COLO829 (cell line): Measurements from ENCODE around the gene PURA.
A peak's percentile ranks its signal among the peaks of the same experiment; 100 is the strongest.

Experiments used
- DNase-seq: peaks from one replicate; pipeline ENCODE4 v3.0.0; 2012; ENCODE audit warnings: low spot score

The PURA gene

DNA sequence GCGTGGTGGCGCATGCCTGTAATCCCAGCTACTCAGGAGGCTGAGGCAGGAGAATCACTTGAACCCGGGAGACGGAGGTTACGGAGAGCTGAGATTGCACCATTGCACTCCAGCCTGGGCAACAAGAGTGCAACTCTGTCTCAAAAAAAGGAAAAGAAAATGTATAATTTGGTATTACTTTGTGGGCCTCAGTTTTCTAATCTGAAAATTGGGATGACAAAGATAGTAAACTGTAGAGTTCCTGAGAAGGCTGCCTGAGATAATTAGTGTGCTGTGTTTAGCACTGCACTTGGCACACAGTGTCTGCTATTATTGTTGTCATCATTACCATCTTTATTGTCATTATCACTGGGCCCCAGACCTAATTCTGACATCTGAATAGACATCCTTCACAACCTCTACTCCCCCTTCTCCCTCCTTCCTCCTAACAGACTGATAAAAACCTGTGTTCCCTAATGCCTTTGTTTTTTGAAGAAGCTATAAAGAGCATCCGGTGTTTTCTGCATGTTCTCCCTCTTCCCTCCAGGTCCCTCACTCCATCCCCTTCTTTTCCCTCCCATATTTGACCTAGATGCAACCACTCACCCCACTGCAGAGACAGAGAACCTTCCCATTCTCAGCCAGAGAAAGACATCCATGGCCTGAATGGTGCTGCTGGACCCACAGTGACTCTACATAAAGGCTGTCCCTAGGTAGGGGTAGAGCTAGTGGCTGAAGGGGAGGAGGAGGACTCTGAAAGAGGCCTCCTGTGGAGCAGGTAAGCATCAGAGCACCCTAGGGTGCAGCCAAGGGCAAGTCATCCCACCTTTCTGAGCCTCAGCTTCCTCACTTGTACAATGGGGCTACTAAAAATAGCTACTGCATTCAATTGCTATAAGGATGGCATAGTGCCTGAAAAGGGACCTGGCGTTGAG, 45.4 kb downstream of the PURA start:
- DNase-seq = no peak

DNA sequence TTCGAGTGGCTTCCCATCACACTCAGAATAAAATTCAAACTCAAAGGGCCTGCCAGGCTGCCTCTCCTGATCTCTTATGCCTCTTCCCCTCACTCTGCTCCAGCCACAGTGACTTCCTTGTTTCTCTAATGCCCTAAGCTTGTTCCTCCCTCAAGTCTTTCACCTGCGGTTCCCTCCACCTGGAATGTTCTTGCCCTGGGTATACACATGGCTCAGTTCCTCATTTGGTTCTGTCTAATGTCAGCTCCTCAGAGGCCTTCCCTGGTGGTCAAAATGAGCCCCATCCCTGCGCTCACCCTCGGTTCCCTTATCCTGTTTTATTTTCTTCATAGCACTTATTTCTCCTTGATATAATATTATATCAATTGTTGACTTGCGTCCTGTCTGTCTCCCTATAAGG, 48.4 kb downstream of the PURA start:
- no peak for DNase-seq

DNA sequence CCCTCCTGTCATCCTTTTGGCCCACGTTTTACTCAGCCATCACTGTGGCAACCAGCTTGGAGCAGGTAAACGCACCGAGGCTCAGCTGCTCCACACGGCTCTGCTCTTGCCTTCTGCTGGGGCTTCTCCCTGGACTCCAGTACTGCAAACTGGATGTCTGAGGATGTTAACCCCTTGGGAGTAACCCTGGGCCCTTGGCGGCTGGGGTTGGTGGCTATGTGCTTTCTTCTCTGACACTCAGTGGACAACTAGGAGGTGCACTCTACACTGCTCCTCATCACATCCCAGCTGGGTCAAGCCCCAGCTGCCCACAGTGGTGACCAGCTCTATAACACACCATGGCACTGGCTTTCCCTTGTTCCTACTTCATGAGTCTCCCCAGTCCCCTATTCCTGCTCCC, 48.9 kb downstream of the PURA start:
- DNase-seq = no peak

DNA sequence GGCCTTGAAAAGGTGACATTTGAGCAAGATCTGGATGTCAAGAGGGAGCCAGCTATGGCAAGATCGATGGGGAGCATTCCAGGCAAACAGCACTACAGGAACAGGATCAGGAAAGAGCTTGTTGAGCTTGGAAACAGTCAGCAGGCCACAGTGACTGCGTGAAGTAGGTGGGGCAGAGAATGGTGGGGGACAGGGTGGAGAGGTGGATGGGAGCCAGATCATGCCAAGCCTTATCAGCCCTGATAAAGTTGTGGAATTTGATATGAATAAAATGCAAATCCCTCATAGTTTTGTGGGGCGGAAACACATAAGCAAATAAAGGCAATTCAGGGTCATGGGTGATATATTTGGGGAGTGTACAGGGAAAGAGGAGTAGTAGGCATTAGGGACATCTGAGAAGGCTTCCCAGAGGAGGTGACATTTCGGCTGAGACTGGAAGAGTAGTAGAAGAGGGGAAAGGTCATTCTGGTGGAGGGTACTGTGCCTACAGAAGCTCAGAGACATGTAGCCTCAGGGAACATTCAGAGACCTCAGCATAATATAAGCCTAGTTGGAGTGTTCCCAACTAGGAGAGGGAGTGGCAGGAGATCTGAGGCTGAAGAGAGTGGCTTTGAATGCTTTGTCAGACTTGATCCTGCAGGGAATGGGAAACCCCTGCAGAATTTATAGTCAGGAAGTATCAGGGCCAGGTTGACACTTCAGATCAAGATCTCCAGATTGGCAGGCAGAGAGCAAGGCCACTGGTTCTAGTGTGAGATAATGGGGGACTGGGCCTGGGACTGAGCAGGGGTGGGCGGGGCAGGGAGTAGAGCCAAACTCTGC, 51.4 kb downstream of the PURA start:
- DNase-seq = no peak

DNA sequence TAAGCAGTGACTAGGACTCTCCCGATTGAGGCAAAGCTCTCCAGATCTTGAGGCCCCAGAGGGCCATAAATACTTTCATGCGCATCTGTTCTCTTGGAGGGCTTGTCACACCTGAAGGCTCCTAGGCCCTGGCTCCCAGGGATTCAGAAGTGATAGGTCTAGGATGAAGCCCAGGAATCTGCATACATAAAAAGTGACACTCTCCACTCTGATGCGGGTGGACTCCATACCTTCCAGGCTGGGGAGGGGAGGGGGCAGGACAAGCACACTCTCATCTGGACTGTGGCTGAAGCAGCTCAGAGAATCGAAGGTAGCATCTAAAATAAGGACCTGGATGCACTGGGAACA, 52.0 kb downstream of the PURA start:
- no peak for DNase-seq

DNA sequence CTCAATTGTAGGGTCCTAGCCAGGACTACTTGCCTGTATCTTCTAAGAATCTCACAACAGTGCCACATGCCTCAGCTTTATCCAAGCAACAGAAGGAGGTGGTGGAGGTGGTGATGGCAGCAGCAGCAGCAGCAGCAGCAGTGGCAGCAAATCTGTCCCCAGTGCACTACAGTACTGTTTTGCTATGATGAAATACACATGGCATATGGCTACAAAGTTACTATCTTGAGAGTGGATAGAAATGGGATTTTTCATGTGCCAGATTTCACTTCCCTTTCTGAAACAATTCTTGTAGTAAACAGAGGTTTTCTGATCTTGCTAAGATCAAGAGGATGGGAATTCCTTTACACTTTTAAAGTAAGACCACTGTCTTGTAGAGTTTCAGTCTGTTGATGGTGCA, 53.0 kb downstream of the PURA start:
- no peak for DNase-seq

DNA sequence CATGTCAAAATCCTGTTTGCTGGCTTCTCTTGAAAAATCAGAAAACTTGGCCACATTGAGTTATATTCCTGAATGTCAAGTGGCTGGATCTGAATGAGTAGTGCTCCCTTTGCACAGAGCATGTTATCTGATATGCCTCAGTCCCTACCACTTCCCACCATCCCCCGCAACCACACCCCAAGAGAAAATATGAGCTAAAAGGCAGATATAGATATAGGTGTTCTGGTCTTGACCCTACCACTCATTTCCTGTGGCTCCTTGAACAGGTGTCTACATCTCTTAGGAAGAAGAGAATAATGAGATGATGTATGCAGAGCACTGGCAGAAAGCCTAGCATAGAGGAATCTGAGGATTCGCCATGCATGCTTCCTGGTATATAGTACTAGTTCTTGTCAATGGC, 54.5 kb downstream of the PURA start:
- no peak for DNase-seq

DNA sequence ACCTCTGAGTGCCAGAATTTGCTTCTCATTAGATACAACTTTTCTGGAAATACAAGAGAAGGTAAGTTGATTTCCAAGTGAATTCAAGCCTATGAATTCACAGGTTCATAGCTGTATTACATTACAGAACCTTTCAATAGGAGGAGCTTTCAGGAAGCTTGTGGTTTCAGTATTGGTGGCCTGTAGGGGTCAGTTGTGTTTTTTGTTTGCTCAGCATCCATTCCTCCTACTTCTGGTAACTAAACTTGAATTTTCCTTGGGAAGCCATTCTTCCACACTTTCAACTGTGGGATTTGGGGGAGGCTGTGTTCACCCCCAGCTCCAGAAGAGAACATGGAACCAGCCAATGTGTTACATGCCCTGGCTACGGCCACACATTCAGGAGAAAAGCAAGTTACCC, 55.5 kb downstream of the PURA start:
- no peak for DNase-seq

DNA sequence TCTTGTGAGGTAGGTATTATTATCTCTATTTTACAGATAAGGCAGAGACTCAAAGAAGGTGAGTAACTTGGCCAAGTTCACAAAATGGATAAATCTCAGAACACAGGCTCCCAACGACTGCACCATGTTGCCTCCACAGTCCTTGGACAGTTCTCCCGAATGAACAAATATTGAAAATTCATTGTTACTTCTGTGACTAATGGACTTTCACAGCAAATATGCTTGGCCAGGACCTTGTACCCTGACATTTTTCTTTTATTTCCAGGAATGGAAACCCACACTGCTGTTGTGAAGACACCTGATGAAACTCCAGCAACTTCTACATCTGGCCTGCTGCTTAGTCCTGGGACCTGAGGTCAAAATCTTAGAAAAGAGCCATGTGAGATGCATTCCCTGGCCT, 58.6 kb downstream of the PURA start:
- DNase-seq = no peak

DNA sequence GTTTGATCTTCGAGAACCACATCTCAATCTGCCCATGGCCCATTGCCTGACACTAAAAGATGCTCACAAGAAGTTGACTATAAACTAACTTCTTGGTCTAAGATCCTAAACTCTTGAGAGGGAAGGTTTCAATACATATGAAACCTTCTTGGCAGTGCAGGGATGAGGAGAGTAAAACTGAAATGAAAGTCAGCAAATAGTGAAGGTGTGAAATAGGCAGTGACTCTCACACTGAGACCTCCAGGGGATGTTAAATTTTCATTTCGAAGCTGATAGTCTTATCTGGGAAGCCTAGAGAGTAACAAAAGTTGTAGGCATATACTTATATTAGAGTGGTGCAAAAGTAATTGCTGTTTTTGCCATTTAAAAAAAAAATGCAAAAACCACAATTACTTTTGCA, 60.1 kb downstream of the PURA start:
- no peak for DNase-seq

DNA sequence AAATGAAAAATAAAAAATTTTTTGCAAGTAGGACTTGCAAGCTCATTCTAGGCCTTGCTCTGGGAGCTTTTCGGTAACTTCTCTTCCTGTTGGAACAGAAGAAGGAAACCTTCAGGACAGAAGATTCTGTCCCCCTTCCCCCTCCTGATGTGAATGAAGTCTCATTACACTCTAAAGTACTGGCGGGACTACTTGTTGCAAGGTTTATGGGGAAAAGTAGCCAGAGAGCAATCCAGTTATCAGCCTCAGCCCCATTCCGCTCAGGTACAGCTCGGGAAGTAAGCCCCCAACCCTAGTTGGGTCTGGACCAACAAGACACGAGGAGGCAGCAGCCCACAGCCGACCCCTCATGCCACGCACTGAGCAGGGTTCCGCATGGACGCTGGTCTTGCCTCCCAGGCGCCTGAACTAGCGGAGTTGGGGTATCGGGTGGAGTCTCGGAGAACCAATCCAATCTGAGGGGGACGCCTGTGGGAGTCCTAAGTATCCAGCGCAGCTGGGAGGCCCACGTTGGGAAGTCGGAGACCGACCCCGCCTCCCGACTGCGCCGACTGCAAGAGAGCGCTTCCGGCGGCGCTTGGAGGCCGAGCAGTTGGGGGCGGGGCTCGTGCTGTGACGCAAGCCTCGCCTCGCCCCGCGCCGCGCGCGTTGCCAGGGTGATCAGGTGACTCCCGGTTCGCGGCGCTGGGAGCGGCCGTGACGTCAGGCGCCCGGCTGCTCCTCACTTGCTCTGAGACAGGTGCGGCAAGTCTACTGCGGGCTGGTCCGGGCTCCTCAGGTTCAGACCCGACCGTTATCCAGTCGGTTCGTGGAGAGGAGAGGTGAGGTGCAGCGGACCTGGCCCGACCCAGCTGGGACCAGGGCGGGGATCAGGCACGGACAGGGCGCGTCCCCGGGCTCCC, 60.8 kb downstream of the PURA start, which contains the start of gene CYSTM1:
CYSTM1 (plus strand) TSS at position 724 of the 902 bp plus-strand sequence. CDS start 19,278 bp downstream, outside the sequence.
- DNase-seq = peak; percentile 83
